ENCODE data around the gene KRT80. TPM values are rescaled to one million over a fixed set of nuclear protein-coding genes. Genes with fewer than 3 reads are reported as not detected.
A peak's percentile ranks its signal among the peaks of the same experiment; 100 is the strongest.

Gene KRT80
- polyA plus RNA-seq, 12 donors = 4.0 to 13.2 (median 8.4) TPM; not detected in 1

DNA sequence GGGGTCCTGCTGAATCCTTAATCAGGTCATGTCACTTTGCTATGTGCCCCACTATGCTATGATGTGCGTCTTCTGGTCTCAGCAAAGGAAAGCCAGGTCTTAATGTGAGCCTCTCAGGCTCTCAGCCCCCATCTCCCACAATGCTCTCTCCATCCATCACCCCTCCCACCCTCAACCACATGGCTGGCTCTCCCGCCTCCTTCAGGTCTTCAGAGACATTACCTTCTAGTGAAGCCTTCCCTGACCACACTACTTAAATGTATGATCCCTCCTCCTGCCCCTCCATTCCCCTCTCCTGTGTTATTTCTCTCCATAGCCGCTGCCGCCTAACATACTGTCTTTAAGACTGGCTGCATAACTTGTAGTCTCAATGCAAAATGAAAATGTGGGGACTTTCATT lies 50.5 kb downstream of the KRT80 start:
- no peak for DNase-seq

DNA sequence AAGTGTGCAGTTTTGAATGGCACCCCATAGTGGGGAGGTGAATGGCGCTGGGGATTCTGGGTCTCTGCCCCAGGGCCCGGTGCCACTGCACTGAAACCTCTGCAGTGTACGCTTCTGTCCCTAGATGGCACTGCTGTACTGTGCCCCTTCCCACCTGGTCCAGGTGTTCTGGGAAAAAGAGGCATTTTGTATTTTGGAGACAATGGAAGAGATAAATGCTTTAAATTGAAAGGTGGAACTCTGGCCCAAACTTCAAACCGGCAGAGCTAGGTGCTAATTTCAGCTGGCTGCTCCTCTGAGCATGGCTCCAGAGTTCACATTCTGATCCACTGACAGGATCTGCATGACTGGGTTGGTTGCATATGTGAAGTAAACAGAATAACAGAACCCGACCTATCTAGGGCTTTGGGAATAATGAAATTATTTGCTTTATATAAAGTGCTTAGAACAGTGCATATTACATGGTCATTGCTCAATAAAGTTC lies 52.2 kb downstream of the KRT80 start:
- DNase-seq = no peak

DNA sequence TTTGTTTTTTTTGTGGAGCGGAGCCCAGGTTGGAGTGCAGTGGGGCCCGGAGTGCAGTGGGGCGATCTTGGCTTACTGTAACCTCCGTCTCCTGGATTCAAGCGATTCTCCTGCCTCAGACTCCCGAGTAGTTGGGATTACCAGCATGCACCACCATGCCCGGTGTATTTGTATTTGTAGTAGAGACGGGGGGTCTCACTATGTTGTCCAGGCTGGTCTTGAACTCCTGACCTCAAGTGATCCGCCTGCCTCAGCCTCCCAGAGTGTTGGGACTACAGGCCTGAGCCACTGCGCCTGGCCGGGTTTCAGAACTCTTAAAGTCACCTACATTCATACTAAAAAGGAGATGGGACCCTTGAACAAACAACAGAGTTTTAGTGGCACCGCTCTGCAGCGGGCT lies 52.7 kb downstream of the KRT80 start:
- no peak for DNase-seq

DNA sequence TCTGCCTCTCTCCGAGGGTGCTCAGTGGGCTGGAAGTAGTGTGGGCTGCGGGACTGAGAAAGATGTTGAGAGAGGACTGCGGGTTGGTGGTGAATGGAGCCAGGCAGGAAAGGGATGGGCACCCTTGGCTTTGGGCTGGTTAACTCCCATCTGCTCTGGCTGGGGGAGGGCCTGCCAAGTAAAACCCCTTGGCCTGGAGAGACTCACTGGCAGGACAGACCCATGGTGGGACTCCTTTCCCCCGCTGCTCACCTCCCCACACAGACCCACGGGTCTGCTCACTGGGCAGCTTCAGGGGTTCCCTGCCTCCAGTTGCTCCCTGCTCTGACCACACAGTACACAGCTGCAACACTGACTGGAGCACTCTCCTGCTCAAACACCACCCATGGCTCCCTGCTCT lies 54.1 kb downstream of the KRT80 start:
- DNase-seq = no peak

DNA sequence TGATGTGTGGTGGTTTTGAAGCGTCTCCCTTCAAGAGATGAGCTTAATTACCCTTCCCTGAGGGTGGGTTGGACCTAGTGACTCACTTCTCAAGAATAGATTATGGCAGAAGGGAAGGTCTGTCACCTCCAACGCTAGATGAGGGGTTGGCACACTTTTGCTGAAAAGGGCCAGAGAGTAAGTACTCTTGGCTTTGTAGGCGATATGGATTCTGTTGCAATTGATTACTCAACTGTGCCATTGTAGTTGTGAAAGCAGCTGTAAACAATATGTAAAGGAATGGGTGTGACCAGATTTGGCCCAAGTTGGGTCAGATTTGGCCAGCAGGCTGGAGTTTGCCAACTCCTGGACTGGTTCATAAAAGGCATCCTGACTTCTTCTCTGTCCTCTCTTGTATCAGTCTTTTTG lies 59.1 kb downstream of the KRT80 start:
- no peak for DNase-seq

DNA sequence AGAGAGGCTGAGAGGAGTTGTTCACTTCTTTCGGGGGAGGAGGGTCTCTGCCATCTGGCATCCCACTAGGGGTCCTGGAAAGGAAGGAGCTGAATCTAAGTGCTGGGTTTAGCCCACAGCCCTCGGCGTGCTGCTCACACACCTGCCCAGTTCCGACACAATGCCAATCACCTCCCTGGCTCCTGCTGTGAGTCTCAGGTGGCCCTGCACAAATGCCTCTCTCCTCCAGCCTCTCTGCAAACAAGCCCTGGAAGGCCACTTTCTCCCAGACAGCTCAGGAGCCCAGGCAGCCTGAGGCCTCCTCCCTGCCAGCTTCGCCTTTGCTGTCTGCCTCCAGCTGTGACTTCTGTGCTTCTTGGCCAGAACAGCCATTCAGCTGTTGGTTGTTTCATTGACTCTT lies 61.1 kb downstream of the KRT80 start:
- DNase-seq = no peak

DNA sequence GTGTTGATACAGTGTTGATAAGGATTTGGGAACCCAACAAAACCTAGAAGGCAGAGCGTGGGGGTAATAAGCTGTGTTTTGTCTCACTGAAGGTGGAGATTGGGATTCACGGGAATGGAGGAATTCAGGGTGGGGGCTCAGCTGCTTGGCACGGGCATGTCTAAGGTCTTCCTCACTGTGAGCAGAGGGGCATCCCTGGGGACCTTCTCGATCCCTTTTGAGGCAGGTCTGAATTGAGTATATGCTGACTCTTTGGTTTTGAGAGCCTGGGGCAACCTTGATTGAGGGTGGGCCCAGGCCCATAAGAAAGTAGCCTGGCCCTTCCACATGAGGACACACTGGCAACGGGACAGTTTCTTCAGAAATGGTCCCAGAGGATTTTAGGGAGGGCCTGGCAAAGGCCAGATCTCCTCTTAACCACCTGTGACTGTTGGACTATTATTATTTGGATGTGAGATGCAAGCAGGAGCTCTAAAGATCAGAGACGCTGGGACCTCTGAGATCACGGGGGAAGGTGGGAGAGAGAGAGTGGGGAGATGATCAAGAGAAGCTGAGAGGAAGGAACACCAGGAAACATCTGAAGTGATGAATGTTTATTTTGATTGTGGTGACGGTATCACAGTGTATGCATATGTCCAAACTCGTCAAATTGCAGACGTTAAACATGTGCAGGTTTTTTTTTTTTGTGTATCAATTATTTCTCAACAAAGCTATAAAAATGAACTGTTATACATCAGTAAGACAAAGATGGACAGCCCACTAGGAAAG lies 63.9 kb downstream of the KRT80 start:
- DNase-seq = no peak

DNA sequence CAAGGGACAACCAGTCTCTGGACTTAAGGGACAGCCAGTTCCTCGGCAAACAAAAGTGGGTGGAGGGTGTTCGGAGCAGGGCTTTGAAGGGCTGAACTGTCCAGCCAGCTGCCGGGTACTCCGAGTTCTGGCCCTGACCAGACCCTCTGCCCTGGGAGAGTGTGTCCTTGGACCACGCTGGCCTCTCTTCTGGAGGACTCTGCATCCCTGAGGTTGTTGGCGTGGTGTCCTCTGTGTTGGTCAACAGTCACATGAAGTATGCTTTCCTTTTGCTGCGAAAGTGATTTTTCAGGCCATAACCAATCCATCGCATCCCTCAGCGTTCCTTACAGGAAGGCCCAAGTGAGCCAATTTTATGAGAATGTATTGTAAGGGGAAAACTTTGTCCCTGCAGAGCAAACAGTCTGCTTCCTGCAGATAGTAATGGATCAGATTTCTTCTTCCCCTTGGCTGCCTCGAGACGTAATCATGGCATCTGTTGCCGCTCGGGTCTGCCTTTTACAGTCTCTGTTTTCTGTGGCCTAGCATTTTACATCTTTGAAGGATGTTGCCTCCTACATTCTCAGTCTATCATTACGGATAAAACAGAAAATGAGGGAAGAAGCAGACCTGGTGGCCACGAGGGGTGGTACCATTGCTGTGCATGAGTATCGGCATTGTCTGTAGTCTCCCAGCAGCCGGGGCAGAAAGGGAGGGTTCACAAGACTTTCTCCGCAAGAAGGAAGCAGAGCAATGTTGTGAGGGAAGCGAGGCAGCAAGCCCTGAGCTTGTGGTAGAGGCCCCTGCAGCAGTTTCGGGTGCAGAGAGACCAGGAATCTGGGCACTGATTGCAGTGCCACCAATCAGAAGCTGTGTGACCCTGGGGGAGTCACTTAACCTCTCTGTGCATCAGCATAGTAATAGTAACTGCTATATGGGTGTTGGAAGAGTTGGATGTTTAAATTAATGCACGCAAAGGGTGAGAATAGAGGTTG lies 64.9 kb downstream of the KRT80 start:
- no peak for DNase-seq

DNA sequence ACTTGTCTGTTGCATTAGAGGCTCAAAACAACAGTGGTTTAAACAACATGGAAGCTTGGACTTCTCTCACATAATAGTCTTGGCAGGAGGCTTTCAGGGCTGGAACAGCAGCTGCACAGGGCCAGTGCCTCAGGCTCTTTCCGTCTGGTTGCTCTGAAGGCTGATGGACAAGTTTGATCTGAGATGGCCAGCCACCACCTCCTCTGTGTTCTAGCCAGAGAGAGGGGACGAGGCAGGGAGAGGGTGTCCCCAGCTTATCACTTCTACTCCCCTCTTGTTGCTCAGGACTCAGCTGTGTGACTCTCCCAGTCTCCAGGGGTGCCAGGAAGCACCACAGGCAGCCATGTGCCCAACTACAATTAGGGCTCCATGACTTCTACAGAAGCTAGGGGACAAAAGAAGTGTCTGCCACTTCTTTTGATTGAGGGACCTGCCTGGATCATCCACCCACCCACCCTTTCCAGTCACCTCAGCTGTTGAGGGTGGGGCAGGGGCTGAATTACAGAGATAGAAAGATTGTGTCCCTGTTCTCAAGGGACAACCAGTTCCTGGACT lies 65.7 kb downstream of the KRT80 start:
- no peak for DNase-seq

DNA sequence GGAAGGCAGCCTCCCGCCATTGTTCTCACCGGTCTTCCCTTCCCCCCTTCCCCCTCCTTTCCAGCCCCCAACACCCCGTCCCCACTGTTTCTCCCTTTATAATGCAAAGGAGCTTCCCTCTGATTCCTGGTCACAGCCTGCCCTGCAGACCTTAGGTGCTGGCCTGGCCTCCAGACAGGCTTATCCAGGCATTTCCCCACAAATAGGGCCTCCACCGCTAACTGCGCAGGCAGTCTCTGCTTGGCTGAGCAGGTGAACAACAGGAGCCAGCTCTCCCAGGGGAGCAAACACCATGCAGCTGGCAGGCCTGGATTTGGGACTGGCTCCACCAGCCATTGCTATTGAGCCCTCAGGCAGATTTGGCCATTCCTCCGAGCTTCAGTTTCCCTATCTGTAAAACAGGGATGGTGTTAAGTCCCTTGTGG lies 66.3 kb downstream of the KRT80 start:
- no peak for DNase-seq

DNA sequence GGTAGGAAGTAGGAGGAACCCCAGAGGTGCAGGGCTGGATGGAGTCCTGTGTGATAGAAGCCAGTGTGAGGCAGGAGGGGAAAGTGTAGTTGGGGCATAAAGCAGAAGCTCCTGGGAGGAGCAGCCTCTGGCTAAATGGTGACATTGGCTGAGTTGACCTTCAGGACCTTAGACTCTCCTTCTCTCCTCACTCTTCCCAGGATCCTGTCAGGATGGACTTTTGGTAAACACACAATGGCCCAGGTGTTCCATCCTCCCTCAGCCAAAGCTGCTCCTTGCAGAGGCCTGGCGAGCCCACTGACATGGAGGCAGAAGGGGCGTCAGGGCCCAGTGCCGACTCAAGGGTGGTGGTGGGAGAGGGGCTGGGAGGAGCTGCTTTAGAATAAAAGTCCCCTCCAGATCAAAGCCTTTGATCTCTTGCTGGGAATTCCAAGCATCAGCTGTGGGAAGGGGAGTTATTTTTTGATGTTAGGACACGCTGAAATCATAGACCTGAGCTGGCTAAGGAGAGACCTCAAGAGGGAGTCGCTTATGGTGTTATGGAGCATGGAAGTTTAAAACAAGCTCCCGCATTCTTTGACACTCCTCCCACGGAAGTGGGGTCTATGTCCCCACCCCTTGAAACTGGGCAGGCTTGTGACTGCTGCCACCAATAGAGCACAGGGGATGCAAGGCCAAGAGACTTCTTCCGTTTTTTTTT lies 68.2 kb downstream of the KRT80 start:
- DNase-seq = no peak

DNA sequence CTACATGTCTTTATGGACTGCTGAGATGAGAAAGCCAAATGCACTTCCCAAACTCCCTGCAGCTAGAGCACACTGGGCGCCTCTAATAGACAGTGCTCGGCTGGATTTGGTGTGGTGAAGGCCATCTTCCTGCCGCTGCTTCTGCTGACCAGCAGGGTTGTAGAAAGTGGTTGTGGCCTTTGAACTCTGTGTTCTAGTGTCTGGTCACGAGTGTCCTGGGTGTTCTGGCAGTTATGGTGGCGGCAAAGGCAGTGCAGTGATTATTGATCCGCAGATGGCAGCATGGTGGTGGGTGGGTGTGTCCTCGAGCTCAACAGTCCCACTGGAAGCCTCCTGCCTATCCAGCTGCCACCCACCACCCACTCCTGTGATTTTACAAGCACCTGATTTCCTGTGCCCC lies 68.9 kb downstream of the KRT80 start:
- DNase-seq = no peak

DNA sequence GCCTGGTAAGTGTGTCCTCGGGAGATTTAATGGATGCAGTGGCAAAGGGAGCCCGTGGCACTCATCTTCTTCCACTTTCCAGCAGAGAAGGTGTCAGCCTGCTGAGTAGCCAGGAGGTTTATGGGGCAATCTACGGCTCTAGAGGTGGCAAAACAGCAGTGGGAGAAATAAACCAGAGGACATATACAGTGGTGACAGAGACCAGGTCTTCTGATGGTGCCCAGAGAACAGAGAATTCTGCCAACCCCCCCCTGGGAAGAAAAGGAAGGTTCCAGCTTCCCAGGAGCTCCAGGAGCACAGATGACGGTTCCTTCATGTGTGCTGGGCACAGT lies 69.3 kb downstream of the KRT80 start:
- DNase-seq = no peak

DNA sequence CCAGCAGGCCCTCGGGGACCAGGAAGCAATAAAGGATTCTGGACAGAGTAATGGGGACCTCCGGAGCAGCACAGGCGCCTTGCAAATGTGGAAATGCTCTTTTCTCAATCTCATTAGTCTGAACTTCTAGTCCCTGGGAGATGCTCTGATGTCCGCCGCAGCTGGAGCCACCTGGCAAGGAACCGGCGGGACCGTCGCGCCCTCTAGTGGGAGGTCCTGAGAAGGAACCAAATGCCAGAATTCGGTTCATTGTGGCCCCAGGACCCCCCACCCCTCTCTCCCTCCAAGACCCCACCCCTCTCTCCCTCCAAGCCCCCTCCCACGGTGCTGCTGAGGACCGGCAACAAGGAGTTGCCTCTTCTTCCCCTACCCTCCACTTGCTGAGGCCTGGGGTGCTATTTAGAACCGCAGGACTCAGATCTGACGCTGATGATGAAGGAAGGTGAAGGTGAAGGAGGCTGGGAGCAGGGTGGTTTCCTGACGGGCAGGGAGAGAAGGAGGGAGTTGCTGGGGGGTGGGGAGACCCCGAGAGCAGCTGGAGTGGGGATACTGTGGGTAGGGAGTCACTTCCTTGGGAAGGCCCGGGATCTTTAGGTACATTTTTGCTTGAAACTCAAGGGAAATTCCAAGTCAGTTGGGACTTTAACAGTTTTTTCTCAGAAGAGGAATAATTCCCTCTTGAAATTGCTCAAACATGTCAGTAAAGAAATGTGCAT lies 69.8 kb downstream of the KRT80 start:
- peak; percentile 48 for DNase-seq

DNA sequence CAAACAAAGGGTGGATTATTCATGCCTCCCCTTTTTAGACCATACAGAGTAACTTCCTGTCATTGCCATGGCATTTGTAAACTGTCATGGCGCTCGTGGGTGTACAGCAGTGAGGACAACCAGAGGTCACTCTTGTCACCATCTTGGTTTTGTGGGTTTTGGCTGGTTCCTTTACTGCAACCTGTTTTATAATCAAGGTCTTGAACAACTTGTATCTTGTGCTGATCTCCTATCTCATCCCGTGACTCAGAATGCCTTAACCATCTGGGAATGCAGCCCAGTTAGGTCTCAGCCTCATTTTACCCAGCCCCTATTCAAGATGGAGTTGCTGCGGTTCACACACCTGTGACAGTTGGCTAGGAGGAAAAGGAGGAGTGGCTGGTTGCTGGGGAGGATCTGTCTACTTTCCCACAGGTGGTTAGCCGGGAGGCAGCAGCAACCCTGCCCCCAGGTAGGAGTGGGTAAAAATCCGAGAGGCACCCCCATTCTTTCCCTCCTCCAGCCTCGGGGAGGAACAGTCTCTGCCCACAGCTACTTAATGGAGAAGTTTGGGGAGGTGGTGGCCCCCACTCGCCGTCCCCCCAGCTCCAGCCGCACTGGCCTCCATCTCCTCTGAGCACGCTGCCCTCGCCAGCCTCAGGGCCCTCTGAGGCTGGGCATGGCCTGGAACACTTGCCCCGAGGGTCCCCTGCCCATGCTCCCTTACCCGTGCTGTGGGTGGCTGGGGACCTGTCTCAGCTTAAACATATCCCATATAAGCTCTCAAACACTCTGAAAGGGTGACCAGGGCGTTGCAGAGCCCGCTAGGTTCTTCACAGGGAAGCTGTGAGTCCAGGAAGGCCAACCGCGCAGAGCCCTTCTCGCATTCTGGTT lies 70.6 kb downstream of the KRT80 start:
- no peak for DNase-seq

DNA sequence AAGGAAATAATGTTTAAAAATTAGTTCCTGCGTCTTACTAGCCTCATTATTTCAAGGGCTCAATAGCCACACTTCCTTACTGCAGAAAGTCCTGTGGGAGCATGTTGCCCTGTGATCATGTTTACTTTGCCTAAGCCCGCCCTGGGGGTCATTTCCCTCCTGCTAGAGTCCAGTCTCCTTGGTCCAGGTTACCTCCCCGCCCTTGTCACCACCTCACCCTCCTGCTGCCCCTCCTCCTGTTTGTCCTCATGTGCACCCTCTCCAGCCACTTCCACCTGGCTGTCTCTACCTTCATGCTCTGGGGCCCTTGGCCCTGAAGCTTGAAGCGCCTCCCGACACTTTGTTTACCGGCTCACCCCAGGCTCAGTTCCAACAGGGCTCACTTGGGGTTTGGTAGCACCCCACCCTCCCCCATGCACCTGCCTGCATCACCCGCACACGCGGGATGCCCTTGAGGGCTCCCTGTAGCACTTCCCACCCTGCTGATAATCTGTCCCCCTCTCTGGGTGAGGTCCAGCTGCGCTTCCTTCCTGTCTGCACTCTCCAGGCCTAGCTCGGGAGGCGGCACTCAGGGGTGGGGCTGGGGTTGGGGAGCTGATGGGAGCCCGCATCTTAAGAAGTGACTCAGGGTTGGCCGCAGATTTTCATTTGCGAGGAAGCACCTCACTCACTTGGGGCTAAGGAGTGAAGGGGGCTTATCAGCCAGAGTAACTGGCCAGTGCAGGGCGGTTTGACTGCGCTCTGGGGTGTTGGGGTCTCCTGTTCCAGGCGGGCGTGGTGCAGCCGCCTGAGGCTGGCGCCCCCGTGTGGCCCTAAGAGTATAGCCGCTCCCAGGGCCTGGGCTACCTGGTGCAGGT lies 72.2 kb downstream of the KRT80 start:
- no peak for DNase-seq
